Right atrium auricular region (tissue), 2 donors: Measurements from ENCODE around the gene KDM4B. TPM values are rescaled to one million over a fixed set of nuclear protein-coding genes. Genes with fewer than 3 reads are reported as not detected.

ENCODE experiments used
- DNase-seq: peaks from one replicate; pipeline ENCODE4 v3.0.0-alpha.2; 2019; ENCODE audit warnings: low spot score
- H3K27ac ChIP-seq, 2 donors: fragments of 200-600 bp; sonication (generic); 1 replicate in 1 of 2; 2 replicates in 1 of 2; pipeline ENCODE4 v1.5.1; 2016 to 2019
- H3K27me3 ChIP-seq, 2 donors: fragments of 200-600 bp; sonication (generic); one replicate each; pipeline versions ENCODE4 v1.5.1 to v1.6.0; 2017 to 2019
- H3K36me3 ChIP-seq: fragments of 200-600 bp; sonication (generic); one replicate; pipeline ENCODE4 v1.5.1; 2016
- H3K4me1 ChIP-seq, 2 donors: fragments of 200-600 bp; sonication (generic); one replicate each; pipeline versions ENCODE4 v1.5.1 to v1.6.0; 2017 to 2019
- H3K4me3 ChIP-seq, 2 donors: fragments of 200-600 bp; sonication (generic); 1 replicate in 1 of 2; 2 replicates in 1 of 2; pipeline ENCODE4 v1.5.1; 2017 to 2019; ENCODE audit warnings: mild to moderate bottlenecking in 1 of 2, moderate library complexity in 1 of 2
- H3K9me3 ChIP-seq, 2 donors: fragments of 200-600 bp; sonication (generic); one replicate each; pipeline ENCODE4 v1.5.1; 2019
- CTCF ChIP-seq, 2 donors: fragments of 200-600 bp; sonication (generic); IDR thresholded peaks; one replicate each; pipeline ENCODE4 v1.5.1; 2019; ENCODE audit warnings: antibody characterized with exemption in 2 of 2
- total RNA-seq, 2 donors: library from RNA; depleted of rRNA; stranded (reverse); fragments of >200 nt; gene quantifications; one replicate each; pipeline ENCODE4 v1.1.0, GENCODE V29; 2016

The KDM4B gene
- total RNA-seq, 2 donors from 2014 or later, result 17.6 to 26.0 TPM

- Histone ChIP-seq H3K27ac (no peak overlapping the region), H3K4me3 (no peak overlapping the region), H3K36me3 (peaks cover 36% of the 10 kb centered on the region), H3K27me3 (no peaks in the 10 kb centered on the region), H3K9me3 (no peaks in the 10 kb centered on the region), H3K4me1 (peaks cover 0 to 32% of the 10 kb centered on the region in 2 donors)
- no peak for DNase-seq
- TF ChIP-seq CTCF (IDR thresholded peaks at IDR 0.05), result no peak
These were observed 72.9 kb downstream of the KDM4B start for GRCh38 chr19:5041913-5042187.

GRCh38 chr19:5042556-5042955 lies 73.6 kb downstream of the KDM4B start:
- peaks cover 0 to 32% of the 10 kb centered on the region in 2 donors for H3K4me1 ChIP-seq
- no peak overlapping the region for H3K27ac ChIP-seq
- no peak for TF ChIP-seq CTCF (IDR thresholded peaks at IDR 0.05)
- no peak for DNase-seq
- H3K36me3 ChIP-seq, result peaks cover 43% of the 10 kb centered on the region
- no peak overlapping the region for H3K4me3 ChIP-seq
- H3K9me3 ChIP-seq, result no peaks in the 10 kb centered on the region
- no peaks in the 10 kb centered on the region for H3K27me3 ChIP-seq

DNA sequence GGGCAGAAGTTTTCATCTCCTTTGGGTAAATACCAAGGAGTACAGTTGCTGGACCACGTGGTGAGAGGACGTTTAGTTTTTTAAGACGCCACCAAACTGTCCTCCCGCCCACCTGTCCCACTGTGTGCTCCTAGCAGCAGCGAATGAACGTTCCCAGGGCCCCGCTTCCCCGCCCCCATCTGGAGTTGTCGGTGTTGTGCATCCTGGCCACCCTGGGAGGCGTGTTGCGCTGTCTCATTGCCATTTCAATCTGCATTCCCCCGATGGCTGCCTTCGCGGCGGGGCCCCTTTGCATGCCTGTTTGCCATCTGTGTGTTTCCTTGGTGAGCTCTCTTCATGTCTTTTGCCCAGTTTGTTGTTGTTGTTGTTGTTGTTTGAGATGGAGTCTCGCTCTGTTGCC lies 76.1 kb downstream of the KDM4B start:
- peaks cover 0 to 41% of the 10 kb centered on the region in 2 donors for H3K4me1 ChIP-seq
- peaks cover 43% of the 10 kb centered on the region for H3K36me3 ChIP-seq
- no peak overlapping the region for H3K27ac ChIP-seq
- H3K27me3 ChIP-seq, result no peaks in the 10 kb centered on the region
- no peaks in the 10 kb centered on the region for H3K9me3 ChIP-seq
- no peak for DNase-seq
- no peak overlapping the region for H3K4me3 ChIP-seq
- TF ChIP-seq CTCF (IDR thresholded peaks at IDR 0.05), result no peak

DNA sequence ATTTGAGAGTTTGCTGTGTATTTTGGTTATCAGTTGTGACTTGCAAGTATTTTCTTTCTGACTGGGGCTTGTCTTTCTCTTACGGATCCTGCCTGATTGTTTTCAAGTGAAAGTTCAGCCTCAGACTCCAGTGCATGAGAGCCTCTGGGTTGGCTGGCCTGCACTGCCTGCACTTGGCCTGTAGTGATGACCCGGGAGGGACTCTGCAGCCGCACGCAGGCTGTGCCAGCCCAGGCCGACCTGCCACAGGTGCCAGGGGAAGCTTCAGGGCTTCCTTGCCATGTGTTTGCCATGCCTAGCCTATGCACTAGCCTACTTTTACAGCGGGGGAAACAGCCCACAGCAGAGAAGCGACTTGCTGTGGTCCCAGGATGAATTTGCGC lies 77.0 kb downstream of the KDM4B start:
- peaks cover 34% of the 10 kb centered on the region for H3K36me3 ChIP-seq
- H3K4me1 ChIP-seq, result peaks cover 0 to 49% of the 10 kb centered on the region in 2 donors
- H3K4me3 ChIP-seq, result no peak overlapping the region
- H3K27ac ChIP-seq, result peak overlapping the region in 1 of 2 donors; percentile 22
- no peak for DNase-seq
- TF ChIP-seq CTCF (IDR thresholded peaks at IDR 0.05), result no peak
- no peaks in the 10 kb centered on the region for H3K9me3 ChIP-seq
- H3K27me3 ChIP-seq, result no peaks in the 10 kb centered on the region

DNA sequence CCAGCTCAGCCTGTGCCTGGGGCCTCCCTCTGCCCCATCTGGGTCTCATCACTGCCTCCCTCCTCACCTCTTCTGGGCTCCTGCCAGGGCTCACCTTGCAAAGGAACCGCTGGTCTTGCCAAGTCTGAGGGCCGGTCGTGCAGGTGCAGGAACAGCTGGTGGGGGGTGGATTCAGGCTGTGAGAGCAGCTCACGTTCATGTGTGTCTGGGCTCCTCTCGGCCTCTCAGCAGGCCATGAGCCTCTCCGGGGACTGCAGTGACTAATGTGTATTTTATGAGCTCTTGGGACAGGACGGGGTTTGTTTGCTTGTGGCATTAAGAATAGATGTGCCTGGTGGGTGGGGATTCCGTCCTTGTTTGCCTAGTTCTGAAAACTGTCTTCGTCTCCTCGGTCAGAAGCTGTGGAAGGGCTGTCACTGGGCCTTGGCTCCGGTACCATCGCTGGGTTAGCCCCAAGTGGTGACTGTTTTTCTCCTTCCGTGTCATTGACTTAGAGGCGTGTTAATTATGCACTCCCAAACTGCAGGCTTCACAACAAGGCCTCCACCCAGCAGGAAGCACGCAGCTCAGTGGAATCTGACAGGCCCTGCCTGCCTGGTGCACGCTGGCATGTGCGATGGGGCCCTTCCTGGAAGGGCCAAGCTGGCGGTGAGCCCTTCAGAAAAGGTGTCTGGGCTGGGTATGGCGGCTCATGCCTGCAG lies 77.6 kb downstream of the KDM4B start:
- Histone ChIP-seq H3K4me3 (no peak overlapping the region), H3K9me3 (no peaks in the 10 kb centered on the region), H3K36me3 (peaks cover 28% of the 10 kb centered on the region), H3K4me1 (peaks cover 0 to 49% of the 10 kb centered on the region in 2 donors), H3K27ac (peak overlapping the region; percentile 22 to 38), H3K27me3 (no peaks in the 10 kb centered on the region)
- TF ChIP-seq CTCF (IDR thresholded peaks at IDR 0.05), result no peak
- no peak for DNase-seq
